ELR (cell line): ENCODE results near the gene SMYD3.
A peak's percentile ranks its signal among the peaks of the same experiment; 100 is the strongest.

Experiments
- DNase-seq: peaks from one replicate; pipeline ENCODE4 v3.0.0-alpha.2; 2015; ENCODE audit warnings: low read depth

Gene SMYD3

DNA sequence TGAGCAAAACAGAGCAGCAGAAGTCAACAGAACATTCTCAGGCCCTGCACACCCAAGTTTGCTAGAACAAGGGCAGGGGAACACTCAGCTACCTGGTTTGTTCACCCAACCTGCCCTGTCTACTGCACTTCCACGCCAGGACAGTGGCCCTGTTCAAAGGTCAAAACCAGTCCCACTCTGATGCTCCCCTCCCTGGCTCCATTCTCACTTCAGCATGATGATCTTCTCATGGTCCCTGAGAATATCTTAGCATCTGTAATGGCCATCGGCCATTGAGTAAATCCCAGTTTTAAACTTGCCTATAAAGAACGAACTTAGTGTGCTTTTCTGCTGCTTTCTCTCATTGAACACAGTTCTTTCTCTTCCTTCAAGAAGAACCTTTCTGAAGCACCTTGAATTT lies 293.6 kb downstream of the SMYD3 start:
- DNase-seq: no peak

DNA sequence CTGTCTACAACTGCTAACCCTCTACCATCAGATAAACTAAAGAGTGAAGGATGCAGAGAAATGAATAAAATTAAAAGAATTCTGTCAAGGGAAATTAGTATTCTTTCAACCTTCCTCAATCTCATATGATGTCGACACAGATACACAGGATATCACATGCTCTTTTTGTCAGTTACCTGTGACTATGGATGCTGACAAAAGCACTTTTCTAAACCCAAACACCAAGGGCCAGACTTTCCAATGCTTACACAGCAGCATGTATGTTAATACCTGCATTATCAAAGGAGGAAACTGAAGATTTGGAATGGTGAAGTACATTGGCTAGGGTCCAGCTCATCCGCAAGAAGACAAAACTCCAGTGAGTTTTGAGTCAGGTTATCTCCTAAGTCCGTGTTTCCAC lies 294.0 kb downstream of the SMYD3 start:
- no peak for DNase-seq

DNA sequence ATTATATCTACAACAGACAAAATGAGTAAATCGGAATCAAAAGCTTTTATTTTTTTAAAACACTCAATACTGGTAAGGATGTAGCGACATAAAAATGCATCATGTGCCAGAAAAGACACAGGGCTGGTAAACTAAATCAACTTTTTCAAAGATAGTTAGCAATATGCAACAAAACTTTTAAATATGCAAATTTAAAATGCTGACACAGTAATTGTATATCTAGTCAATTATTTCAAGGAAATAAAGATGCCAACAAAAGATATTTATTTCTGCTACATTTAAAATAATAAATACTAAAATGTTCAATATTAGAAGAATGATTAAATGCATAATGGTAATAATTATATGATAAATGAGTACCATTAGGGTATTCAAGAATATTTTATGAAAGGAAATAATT lies 295.1 kb downstream of the SMYD3 start:
- DNase-seq: no peak

DNA sequence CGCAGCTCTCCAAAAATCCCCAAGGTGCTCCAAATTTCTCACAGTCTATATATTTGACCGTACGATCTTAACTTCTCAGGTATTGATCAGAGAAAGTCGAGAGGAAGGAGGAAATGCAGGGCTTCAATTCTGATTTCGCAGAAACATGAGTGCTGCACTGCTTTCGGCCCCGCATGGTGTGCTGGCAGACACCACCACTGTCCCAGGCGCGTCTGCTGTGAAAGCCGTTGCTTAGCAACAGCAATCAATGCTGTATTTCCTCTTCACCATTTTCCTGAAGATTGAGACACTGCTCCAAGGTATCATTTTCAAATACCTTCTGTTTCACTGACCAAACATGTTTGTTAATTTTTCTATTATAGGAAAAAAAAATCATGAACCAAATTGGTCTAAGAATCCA lies 296.3 kb downstream of the SMYD3 start:
- DNase-seq: no peak

DNA sequence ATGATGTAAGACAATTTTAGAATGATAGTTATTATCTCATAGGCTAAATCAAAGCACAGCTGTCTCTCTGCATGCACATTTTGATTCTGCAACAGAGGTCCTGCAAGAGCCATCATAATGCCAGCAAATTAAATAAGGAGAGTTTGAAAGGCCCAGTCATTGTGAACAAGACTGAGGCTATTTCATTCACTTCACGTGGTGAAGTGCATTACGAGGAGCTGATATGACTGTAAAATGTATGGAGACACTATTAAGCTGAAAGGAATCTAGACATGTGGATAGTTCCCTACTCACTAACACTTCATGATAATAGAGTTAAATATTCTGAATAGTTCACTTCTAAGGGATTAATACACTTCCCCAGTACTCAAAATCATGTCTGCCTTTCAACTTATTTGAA lies 299.0 kb downstream of the SMYD3 start:
- no peak for DNase-seq

DNA sequence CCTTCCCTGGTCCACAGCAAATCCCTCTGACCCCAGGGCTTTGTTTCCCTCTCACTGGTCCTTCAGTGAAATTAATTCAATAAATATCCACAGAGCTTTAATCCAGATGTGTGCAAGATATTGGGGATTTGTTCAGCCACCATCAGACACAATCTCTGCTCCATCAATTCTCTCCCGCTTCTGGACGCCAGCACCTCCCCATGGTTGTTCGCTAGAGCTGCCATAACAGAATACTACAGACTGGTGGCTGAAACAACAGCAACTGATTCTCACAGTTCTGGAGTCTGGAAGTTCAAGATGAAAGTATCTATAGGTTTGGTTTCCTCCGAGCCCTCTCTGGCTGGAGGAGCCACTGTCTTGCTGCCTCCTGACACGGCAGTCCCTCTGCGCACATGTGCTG lies 303.9 kb downstream of the SMYD3 start:
- DNase-seq: no peak

DNA sequence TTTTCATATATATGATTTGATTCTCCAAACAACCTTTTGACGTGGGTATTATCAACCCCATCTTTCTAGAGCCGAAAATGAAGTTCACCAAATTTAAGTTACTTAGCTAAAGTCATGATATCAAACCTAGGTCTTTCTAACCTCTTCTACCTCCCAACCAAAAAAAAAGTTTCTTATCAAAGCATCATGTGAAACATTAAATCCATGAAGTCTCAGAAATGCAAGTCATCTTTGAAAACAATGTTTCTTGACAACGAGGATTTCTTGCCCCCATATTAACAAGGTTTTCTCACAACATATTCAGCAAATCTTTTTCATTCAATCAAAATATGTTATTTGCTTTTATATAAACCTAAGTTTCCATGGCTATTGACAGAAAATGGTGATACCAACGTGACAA lies 306.3 kb downstream of the SMYD3 start:
- DNase-seq: no peak

DNA sequence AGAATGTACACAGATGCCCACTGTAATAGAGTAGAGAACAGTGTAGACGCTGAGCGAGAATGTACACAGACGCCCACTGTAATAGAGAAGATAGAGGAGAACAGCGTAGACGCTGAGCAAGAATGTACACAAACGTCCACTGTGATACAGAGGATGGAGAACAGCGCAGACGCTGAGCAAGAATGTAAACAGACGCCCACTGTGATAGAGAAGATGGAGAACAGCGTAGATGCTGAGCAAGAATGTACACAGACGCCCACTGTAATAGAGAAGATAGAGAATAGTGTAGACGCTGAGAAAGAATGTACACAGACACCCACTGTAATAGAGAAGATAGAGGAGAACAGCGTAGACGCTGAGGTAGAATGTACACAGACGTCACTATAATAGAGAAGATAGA lies 306.9 kb downstream of the SMYD3 start:
- no peak for DNase-seq

DNA sequence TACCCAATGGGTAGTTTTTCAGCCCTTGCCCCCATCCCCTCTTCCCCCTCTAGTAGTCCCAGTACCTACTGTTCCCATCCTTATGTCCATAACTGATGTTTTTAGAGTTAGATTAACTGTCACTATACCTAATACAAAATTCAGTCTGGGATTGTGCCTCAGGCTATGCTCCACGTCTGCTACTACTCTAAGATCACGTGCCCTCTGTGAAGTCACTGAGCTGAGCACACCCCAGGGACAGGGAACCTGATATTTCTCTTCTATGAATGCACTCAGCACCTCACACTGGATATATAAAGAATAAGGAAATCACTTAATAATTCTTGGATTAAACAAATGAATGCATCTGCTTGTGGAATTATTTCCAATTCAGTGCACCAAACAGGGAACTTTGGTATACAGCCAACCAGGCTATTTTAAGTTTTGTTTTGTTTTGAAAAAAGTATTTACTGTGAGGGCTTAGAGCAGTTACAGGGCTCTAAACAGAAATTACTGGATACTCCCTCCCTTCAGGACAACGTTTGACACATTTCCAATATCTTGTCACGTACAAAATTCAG lies 307.9 kb downstream of the SMYD3 start:
- no peak for DNase-seq

DNA sequence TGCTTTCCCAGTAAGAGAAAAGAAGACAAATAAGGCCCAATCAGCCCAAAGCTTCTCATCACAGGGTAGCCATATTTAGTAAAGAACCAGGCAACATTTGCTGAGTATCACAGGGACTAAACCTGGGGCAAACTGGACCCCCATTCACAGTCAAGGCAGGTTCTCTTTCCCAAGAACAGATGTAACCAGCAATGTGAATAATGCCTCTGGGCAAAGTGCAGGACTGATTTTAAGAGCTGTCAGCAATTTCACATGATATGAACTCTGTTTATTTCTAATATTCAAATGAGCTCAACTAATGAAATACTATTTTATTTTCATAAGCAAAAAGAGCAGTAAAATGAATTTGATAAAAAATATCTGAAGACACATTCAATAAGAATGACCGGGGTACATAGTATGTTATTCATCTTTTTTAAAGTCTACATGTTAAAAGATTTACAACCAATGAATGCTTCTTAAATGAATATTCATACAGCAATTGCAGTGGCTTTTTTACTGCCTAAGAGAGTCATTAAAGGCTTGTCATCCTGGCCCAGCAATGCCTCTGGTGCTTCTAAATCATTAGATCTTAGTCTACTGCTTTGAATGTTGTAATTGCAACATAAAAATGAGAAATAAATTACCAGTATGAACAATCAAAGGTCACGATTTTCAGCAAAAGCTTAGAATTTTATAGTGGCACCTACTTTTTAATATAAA lies 308.8 kb downstream of the SMYD3 start:
- no peak for DNase-seq

DNA sequence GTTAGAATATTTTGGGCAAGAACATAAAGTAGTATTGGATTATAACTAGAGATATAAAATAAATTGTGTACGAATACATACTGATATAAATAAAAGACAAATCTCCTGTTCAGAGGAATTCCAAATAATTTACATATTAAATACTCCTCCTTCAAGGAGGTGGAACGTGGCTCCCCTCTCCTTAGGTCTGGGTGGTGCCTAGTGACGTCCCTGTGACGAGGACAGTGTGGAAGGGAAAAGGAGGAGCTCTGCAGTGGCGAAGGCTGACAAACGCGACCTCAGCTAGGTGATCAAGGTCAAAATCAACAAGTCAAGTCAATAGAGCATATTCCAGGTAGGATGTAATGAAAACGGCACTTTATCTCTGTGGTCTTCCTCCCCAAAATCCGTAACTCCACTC lies 310.0 kb downstream of the SMYD3 start:
- no peak for DNase-seq

DNA sequence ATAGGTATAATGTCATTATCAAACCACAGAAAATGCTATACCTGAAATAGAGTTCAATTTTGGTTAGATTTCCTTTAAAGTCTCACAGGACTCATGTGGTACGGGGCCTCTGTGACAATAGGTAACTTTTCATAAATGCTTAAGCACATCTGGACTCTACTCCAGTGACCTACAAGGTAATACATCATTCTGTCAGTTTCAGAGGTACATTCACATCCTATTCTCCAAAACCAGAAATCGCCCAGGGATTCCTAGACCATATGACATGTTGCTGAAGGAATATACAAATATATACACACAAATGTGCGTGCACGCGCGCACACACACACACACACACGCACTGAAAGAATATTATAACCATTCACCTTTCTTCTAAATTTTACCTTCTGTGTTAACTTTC lies 311.8 kb downstream of the SMYD3 start:
- DNase-seq: no peak

DNA sequence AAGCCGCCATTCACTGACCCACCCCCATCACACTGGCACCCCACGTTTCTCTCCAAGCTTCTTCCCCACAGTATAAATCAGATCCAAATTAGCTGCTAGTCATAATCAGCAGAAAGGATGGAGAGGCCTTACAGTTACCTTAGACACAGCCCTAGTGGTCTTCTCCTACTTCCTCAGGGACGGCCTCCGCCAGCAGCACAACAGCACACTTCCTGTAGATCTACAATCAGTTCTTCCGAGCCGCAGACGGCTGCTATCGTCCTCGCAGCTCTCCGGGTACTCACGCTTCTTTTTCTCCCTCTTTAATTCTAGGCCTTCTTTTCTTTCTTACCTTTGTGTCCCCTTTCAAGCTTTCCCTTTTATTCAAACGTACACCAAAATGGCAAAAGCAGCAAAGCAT lies 313.5 kb downstream of the SMYD3 start:
- DNase-seq: no peak

DNA sequence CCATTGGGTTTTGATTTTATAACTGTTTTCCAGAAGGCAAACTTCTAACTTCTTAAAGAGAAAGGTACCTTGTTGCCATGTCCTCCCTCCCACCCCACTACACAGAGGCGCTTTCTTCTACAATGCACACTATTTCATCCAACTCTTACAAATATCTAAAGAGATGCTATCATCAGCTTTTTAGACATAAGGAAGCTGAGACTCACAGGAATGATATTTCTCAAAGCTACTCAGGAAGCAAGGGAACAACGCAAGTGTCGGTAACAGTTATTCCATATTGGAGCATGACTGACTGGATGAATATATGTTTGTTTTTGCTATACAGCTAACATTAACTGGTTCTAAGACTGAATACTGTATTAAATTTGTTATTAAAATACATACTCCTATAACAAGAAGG lies 318.0 kb downstream of the SMYD3 start:
- DNase-seq: no peak

DNA sequence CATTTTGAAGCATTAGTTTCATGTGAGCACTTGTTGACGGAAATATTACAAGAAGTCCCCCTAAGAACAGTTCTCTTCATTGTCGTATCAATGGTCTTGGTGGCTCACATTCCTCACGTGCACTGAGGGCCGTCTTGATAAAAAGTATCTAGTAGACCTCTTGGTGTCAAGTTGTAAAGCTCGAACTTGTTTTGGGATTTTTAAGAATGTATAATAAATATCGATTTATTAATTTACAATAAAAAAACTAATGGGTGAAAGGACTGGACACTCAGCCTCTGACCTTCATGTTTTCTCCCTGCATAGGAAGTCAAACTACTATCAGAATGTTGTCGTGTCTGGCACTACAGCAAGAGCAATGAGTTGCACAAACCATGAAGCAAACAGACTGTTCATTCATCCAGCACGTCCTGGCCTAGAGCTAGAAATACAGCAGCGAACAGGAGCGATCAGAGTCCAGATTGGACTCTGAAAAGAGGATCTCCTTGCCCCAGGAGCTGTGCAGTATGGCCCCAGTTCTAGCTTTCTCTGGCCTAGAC lies 319.2 kb downstream of the SMYD3 start:
- DNase-seq: no peak

DNA sequence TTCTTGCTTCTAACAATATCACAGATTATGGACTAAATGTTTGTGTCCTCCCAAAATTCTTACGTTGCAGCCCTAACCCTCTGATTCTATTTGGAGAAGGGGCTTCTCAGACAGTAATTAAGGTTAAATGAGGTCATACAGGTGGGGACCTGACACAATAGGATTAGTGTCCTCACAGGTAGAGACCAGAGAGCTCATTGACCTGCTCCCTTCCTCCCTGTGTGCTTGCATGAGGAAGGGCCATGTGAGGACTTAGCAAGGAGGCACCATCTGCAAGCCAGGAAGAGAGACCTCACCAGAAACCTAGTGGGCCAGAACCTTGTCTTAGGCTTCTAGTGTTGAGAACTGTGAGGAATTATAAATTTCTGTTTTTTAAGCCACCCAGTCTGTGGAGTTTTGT lies 322.6 kb downstream of the SMYD3 start:
- no peak for DNase-seq

DNA sequence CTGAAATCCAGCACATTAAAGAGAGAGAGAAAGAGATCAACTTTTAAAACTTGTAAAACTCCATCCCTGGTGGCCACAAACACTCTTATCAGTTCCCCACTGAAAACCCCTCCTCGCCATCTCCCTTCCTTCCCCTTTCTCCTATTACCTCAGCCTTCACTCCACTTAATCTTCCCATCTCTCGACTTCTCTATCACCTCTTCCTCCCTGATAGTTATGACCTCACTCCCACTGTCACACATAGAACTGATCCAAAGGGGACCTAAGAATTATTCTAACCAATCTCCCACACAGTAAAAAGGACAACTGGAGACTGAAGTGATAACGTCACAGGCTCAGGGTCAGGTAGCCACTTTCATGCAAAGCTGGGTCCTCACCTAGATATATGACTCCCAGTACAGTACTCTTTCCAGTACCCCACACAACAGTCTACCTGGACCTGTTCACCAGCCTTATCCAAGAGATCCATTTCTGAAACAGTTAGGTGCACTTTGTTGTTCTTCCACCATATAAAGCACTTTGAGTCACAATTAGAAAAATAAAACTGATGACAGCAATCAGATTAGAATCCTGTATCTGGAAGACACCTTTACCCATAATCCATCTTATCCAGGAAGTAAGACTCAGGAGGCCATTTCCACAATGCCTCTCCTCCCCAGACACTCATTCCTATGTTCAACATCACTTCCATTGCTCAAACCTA lies 324.8 kb downstream of the SMYD3 start:
- no peak for DNase-seq

DNA sequence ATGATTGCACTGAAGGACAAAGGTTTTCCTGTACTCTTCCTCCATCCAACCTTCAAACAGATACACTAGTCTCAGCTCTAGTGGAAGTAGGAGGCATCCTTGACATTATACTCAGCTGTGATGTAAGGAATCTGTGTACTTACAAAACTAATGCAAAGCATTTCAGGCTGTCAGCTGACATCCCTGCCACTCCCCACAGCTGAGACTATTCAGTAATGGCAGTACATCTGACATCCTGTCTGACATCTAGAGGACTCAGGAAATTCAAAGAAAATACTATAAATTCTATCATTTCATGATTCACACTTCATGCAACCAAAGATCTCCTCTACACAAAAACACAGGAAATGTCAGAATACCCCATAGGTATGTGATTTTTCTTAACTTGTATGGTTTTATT lies 325.8 kb downstream of the SMYD3 start:
- DNase-seq: peak; percentile 10

DNA sequence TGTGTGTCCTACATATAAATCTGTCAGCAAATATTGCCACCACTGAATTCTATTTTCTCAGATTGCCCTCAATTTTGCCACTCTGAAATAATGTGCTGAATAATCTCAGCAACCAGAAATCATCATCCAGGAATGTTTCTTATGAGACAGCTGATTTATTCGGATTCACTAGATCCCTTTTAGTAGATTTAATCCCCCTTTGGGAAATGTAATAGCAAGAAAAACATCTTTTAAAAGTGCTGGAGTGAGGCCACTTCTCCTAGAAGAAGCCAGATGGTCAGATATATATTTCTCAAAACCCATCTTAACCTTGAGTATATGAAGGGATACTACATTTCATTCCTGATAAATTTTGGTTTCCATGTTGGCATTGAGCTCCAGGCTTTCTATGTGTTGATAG lies 327.7 kb downstream of the SMYD3 start:
- no peak for DNase-seq

DNA sequence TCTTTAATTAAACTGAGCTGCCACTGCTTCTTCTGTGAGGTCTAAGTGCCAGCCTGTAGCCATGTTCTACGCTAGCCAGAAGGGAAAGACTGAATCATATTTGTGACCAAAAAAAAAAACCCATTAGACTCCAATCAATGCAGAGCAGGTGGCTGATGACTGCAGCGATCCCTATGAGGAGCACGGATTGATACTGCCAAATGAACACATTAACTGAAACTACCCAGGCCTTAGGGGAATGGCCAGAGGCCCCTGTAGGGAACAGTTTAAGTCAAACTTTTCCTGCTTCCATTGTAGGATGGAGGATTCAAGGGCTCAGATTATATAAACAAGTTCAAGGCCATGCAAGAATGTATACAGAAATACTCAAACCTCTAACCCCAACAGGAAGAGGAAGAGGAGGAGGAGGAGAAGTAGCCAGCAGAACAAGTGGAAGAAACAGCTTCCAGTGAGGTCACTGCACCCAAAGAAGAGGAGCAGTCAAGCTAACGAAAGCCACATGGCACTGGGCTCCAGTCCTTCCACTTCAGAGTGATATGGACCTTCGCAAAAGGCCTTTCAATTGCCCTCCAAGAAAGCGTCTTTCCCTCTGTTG lies 328.3 kb downstream of the SMYD3 start:
- DNase-seq: no peak

DNA sequence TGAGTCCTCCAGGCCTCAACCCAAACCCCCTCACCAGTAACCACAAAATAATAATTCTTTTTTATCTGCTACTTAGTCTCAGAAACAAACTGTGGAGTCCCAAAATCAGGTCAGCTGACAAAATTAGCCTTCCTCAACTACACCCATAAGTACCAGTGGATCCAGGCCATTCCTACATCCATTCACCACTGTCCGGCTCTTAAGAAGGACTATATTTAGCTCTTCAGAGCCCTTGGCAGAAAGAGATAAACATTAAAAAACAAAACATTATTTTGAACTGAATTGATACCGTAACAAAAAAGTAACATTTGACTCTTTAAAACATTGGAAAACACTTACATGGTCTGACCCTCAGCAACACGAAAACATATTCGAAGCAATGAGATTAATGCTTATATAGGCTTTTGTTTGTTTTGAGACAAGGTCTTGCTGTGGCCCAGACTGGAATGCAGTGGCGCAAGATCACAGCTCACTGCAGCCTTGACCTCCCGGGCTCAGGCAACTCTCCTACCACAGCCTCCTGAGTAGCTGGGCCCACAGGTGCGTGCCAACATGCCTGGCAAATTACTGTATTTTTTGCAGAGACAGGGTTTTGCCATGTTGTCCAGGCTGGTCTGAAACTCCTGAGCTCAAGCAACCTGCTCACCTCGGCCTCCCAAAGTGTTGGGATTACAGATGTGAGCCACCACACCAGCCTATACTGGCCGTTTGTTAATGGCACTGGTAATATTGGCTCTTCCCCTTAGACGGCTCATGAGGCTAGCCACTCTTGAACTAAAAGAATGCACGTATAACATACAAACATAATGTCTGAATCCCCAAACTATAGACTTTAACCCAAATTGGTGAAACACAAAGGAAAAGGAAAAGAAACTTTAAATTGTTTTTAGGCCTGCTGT lies 330.7 kb downstream of the SMYD3 start:
- DNase-seq: no peak
